ENCODE measurements around the gene OTP.

DNA sequence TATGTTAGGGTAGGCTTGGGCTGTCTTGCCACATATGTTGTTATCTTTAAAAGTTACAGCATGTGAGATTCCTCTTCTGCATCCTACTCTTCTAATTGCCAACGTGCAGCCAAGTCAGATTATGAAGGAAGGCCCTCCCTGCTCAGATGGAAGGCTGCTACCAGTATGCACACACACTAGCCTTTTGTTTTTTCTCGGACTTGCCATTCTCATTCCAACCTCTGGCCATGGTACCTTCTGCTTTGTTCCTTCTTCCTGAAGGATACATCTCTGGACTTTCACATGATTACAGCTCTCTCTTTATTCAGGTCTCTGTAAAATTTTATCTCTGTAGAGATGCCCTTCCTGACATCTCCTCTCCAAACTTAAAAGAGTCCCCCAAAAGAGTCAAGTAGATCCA lies 12.8 kb upstream of the OTP start:
- TF ChIP-seq, protein P1, sequence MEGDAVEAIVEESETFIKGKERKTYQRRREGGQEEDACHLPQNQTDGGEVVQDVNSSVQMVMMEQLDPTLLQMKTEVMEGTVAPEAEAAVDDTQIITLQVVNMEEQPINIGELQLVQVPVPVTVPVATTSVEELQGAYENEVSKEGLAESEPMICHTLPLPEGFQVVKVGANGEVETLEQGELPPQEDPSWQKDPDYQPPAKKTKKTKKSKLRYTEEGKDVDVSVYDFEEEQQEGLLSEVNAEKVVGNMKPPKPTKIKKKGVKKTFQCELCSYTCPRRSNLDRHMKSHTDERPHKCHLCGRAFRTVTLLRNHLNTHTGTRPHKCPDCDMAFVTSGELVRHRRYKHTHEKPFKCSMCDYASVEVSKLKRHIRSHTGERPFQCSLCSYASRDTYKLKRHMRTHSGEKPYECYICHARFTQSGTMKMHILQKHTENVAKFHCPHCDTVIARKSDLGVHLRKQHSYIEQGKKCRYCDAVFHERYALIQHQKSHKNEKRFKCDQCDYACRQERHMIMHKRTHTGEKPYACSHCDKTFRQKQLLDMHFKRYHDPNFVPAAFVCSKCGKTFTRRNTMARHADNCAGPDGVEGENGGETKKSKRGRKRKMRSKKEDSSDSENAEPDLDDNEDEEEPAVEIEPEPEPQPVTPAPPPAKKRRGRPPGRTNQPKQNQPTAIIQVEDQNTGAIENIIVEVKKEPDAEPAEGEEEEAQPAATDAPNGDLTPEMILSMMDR (IDR thresholded peaks at IDR 0.05 in 2 of 3, conservative IDR thresholded peaks at IDR 0.05 in 1 of 3; ENCODE audit: control insufficient read depth in 2 of 3, extremely low read depth in 1 of 3, insufficient read depth in 1 of 3, low read depth in 3 of 3, low read length in 3 of 3), result no peak
- no peak for TF ChIP-seq HCFC1 (IDR thresholded peaks at IDR 0.05; ENCODE audit: low read length)
- no peak for TF ChIP-seq POLR2A (IDR thresholded peaks at IDR 0.05; ENCODE audit: low read depth, low read length)
- TF ChIP-seq NFIC (IDR thresholded peaks at IDR 0.05; ENCODE audit: low read depth, low read length), result no peak
- no peak for TF ChIP-seq ZSCAN29 (IDR thresholded peaks at IDR 0.05)
